Dermis microvascular lymphatic vessel endothelial cell (primary cell): ENCODE measurements around the gene METTL6. TPM values are rescaled to one million over a fixed set of nuclear protein-coding genes. Genes with fewer than 3 reads are reported as not detected.
"Not testable (repeated sequence)": the region's sequence is repeated elsewhere in the genome, so short reads cannot be mapped to it uniquely, and the experiment has no call there.

Experiments
- DNase-seq, 2 donors: peaks; one replicate each; pipeline versions ENCODE4 v3.0.0 to v3.0.0-alpha.2; 2010; ENCODE audit warnings: low read depth in 2 of 2
- total RNA-seq: library from RNA; depleted of rRNA; stranded (reverse); fragments of >200 nt; gene quantifications from 2 replicates; pipeline ENCODE4 v1.2.1, GENCODE V29; 2014

METTL6 gene
- total RNA-seq, 1 donor from 2014 or later, result 22.2 TPM

GRCh38 chr3:15451216-15452113, 24.1 kb upstream of the METTL6 start:
- DNase-seq, result no peak

GRCh38 chr3:15450438-15451215, 23.3 kb upstream of the METTL6 start:
- no peak for DNase-seq

- no peak for DNase-seq
Measured at GRCh38 chr3:15449489-15450224, 22.3 kb upstream of the METTL6 start.

- DNase-seq, result no peak
Measured at GRCh38 chr3:15443826-15444524, 16.6 kb upstream of the METTL6 start.

- DNase-seq, result peak; percentile 15 to 85
Measured at GRCh38 chr3:15440891-15441290, 13.5 kb upstream of the METTL6 start.

- DNase-seq, result peak in 1 of 2 donors; percentile 39
Measured at GRCh38 chr3:15439476-15439875, 12.1 kb upstream of the METTL6 start.

- no peak for DNase-seq
Measured at GRCh38 chr3:15438983-15439382, 11.6 kb upstream of the METTL6 start.

GRCh38 chr3:15436246-15436645, 8.9 kb upstream of the METTL6 start:
- no peak for DNase-seq

- no peak for DNase-seq
Measured at GRCh38 chr3:15434756-15435155, 7.4 kb upstream of the METTL6 start.

- no peak for DNase-seq
Measured at GRCh38 chr3:15433531-15433930, 6.2 kb upstream of the METTL6 start.

- no peak for DNase-seq
Measured at GRCh38 chr3:15431256-15431837, 4.0 kb upstream of the METTL6 start.

GRCh38 chr3:15430624-15431023, 3.3 kb upstream of the METTL6 start:
- DNase-seq, result no peak

GRCh38 chr3:15429080-15429479, 1.7 kb upstream of the METTL6 start:
- DNase-seq, result no peak

GRCh38 chr3:15428539-15428938, 1.2 kb upstream of the METTL6 start:
- DNase-seq, result peak in 1 of 2 donors; percentile 24

GRCh38 chr3:15427981-15428380, 637 bp upstream of the METTL6 start:
- DNase-seq, result no peak

- no peak for DNase-seq
Measured at GRCh38 chr3:15426579-15427118, 695 bp downstream of the METTL6 start.

- DNase-seq, result peak in 1 of 2 donors; percentile 43
Measured at GRCh38 chr3:15420871-15421270, 6.5 kb downstream of the METTL6 start.

GRCh38 chr3:15410966-15411365, 16.4 kb downstream of the METTL6 start:
- DNase-seq, result not testable (repeated sequence)

- no peak for DNase-seq
Measured at GRCh38 chr3:15409774-15410173, 17.6 kb downstream of the METTL6 start.

- DNase-seq, result no peak
Measured at GRCh38 chr3:15409239-15409638, 18.1 kb downstream of the METTL6 start.
